Stimulated activated CD8-positive, alpha-beta memory T cell treated with anti-CD3 and anti-CD28 coated beads, Interleukin-4, amount 100 ng/mL, for 24 hours (primary cell): ENCODE data around the gene ABLIM1.

Source experiments
- DNase-seq: peaks from one replicate; pipeline ENCODE4 v3.0.0-alpha.2; 2020; ENCODE audit warnings: low read depth

ABLIM1 gene

DNA sequence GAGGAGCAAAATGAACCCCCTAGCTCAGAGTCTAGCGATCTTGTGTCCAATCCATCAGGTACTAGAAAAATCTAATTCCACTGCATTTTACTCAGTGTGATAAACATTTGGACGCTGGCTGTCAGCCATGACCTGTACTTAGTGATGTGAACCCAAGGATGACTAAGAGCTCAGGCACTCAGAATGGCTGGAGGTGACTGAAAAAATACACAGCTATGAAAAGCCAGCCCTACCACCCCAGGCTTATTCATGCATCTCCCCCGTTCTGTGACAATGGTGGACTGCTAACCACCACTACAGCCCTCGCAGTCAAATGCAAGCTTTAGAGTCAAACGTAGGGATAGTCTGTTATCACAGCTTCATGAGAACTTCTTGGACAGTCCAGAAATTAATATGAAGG, 268.6 kb downstream of the ABLIM1 start:
- DNase-seq: no peak

DNA sequence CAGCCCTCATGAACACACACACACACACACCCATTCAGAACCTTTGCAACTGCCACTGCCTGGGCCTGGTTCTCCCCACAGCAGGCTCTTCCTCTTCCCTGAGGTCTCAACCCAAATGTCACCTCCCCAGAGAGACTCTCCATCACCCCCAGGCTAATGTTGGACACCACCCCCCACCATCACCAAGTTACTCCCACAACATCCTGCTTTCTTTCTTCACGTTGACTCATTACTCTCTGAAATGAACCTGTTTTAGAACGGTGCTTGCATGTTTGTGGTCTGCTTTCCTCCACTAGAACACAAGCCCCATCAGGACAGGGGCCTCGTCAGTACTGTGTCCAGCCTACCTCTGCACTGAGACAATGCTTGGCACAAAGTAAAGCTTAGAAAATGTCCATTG, 269.8 kb downstream of the ABLIM1 start:
- no peak for DNase-seq

- no peak for DNase-seq
Observed at GRCh38 chr10:114387784-114388183, 270.3 kb downstream of the ABLIM1 start.

DNA sequence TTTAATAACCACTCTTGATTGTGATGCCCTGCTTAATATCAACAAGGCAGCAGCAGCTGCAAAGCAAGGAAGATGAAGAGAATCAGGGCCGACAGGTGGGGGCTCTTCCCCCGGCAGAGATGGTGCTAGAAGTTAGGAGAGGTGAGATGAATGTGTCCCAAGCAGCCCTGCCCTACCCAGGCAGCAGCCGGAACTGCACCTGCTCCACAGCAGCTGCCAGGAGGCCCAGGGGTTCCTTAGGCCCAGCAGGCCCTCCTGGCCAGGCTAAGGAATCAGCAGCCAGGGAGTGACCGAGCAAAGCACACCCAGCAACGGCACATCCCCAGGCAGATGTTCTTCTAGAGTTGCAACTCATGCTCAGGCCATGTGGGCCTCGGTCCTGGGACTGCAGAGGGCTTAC, 271.6 kb downstream of the ABLIM1 start:
- no peak for DNase-seq

GRCh38 chr10:114385557-114385956, 272.5 kb downstream of the ABLIM1 start:
- DNase-seq: no peak

- no peak for DNase-seq
Observed at GRCh38 chr10:114384601-114385000, 273.5 kb downstream of the ABLIM1 start.

DNA sequence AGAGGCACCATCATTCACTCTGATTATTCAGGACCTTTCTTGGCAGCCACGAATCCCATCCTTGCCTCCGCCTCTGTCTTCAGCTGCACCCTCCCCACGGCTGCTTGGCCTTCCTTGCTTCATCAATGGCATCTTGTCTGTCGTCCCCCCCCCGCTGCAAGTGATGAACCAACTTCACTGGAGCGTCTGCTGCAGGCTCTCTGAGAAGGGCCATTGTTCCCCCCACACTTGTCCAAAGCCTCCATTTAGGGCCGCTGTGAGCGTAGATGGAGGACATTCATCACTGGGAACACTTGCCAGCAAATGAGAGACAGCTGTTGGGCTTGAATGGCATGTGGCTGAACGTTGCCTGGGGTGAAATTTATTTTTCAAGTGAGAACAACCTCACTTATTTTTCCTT, 273.9 kb downstream of the ABLIM1 start:
- no peak for DNase-seq
